CD4-positive, alpha-beta T cell treated with Interleukin-17A for 4 hours (primary cell): ENCODE data around the gene GCLM.
"Not testable (repeated sequence)": the region's sequence is repeated elsewhere in the genome, so short reads cannot be mapped to it uniquely, and the experiment has no call there.

Experiments used
- DNase-seq: peaks from one replicate; pipeline ENCODE4 v3.0.0-alpha.2; 2020; ENCODE audit warnings: mixed read lengths

Gene GCLM

DNA sequence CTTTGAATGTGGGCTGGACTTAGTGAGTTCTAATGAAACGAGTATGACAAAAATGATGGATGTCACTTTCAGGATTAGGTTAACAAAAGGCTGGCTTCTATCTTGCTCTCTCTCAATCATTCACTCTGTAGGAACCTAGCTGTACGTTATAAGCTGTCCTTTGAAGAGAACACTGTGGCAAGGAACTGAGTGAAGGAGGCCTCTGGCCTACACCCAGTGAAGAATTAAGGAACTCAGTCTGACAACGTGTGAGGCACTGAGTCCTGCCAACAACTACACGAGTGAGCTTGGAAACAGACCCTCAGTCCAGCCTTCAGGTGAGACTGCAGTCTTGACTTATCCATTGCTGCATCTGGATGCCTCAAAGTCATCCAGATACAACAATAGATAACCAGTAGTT, 27.0 kb downstream of the GCLM start:
- DNase-seq, result no peak

DNA sequence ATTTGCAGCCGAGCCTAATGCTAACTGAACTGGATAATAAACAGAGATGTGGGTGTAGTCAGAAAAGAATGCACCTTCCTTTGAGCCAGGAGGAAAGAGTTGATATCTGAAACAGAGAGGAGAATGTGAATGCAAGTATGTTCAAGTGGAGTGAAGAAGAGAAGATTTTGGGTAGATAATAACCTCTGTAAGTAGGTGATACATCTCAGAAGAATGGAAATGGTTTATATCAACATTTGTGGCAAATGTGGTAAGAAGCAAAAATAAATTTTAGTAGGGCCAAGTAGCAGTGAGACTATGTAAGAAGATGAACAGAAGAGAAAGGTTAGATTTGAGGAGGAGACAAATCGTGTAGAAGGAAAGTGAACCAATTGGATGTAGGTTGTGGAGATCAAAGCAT, 28.5 kb downstream of the GCLM start:
- no peak for DNase-seq

DNA sequence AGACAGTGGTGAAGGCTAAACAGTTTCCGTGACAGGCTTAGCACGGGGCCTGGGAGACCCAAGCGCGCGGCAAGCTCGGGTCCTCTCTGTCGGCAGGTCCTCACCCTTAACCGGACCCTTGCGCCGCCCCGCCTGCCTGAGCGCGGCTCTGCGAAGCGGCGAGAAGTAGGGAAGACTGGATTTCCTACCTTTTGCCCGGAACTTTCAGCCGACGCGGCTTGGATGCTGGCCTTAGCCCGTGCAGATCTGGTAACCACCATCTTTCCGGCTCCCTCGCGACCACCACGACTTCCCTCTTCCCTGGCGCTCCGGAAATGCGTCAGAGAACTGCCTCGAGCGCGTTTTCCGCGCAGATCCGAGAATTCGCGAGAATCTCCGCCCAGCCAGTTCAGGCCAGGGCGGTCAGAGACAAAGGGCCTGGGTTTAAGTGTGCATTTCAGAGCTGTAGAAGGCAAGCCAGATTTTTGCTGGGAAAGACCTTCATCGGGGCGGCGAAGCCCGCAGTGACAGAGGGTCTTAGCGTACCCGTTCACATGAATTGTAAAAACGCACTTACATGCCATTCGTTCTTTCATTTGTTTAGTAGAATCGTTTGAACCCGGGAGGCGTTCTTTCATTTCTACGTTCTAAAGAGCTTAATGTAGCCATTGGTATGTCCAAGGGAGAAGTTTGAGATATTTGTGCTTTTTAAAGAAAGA, 30.2 kb downstream of the GCLM start, which contains the start of gene DNTTIP2:
DNTTIP2 (minus strand) TSS at position 318 of the 698 bp plus-strand sequence; CDS start at position 260, 58 bp downstream.
- DNase-seq, result peak; percentile 87

DNA sequence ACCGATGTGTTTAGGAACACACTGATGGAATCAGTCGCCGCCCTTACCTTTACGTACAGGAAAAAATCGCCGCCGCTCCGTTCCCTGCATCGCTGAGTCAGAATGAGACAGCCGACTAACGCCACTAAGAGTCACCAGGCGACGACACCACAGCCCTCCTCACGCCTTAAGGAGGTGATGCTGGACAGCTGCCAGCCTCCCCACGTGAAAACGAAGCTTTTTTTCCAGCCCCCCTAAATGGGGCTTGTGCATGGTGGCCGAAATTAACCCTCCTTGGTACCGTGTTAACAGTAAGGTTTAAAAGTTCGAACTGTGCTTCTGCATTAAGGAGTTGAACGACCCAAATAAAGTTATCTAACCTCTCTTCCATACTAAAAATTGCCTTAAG, 30.7 kb downstream of the GCLM start:
- DNase-seq, result peak; percentile 69

DNA sequence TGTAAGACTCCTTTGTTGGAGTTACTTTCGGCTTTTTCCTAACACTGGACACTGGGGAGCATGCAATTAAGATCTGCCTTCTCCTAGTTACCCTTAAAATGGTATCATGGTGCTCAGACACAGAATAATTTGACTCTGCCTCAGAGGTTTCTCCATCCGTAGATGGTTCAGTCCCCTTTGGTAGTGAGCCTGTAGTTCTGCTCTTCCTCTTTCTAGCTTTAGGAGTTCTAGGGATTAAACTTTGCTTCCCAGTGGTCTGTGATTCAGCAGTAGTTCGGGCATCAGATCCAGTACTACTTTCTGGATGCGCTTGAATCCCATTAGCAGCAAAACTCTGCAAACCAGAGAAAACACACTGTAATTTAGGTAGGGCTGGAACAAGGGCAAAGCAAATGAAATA, 31.7 kb downstream of the GCLM start:
- no peak for DNase-seq

DNA sequence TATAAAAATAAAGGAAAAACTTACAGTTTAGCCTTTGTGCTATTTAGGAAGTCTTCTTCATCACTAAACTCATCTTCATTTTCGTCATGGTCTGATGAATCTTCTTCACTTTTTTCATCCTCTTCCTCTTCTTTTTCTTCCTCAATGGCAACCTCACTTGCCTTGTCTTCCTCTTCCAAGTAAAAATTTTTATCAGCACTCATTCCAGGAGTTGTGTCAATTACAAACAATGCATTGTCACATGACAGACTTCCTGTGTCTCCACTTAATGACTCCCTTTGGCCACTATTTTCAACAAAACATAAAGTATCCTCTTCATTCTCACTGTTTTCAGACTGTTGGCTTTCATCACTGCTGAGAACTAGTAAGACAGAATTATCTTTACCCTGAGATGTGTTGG, 33.0 kb downstream of the GCLM start:
- no peak for DNase-seq

DNA sequence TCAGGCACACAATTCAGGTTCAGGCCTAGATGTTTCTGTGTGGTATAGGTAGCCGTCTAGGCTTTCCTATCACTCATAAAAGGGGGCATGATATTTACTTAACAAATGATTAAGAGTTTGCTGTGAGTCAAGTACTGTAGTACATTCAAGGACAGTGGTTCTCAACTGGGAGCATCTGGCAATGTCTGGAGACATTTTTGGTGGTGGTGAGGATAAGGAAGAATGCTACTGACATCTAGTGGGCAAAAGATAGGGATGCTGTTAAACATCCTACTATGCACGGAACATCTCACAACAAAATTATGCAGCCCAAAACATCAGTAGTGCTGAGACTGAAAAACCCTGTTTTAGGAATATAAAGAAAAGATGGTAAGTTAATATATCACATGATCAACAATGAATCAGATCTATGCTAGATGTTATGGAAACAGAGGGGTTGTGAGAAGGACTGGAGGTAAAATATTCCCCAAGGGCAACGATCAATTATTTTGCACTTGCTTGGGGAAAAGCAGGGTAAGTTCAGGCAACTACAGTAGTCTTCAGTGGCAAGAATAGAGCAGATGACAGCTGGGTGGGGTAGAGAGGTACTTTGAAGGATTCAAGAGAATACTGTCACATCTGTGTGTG, 35.1 kb downstream of the GCLM start:
- peak; percentile 20 for DNase-seq

DNA sequence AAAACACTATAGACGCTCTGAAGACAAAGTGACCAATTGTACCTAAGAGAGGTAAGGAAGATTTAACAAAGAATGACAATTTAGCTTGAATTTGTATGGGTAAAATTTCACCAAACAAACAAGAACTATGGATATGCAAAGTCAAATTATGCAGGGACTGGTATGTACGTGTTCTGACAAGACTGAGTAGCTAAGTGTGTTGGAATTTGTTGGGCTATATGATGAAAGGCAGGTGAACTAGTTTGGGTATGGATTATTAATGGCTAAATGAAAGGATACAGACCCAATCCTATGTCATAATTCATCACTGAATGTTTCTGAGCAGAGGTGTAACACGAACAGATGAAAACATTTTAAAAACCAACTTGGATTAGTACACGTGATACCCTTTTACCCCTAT, 37.9 kb downstream of the GCLM start:
- no peak for DNase-seq

DNA sequence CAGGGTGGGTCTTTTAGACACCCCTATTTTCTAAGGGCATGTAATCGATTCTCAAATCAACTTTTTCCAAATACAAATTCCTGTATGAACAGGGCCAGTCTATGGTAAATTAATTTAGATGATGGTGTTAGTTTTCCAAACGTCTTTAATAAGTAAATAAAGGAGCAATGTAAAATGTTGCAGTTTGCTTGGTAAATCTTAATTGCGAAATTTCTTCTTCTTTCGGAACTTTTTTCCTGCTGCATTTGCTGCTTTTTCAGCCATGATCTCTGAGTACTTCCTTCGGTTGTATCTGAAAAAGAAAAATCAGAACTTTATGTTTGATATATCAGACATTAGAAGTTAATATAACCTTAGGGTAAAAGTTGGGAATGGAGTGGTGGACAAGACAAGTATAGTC, 39.6 kb downstream of the GCLM start:
- DNase-seq, result no peak

DNA sequence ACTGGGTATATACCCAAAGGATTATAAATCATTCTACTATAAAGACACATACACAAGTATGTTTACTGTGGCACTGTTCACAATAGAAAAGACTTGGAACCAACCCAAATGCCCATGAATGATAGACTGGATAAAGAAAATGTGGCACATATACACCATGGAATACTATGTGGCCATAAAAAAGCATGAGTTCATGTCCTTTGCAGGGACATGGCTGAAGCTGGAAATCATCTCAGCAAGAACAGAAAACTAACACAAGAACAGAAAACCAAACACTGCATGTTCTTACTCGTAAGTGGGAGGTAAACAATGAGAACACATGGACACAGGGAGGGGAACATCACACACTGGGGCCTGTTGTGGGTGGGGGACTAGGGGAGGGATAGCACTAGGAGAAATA, 40.7 kb downstream of the GCLM start:
- DNase-seq, result not testable (repeated sequence)

DNA sequence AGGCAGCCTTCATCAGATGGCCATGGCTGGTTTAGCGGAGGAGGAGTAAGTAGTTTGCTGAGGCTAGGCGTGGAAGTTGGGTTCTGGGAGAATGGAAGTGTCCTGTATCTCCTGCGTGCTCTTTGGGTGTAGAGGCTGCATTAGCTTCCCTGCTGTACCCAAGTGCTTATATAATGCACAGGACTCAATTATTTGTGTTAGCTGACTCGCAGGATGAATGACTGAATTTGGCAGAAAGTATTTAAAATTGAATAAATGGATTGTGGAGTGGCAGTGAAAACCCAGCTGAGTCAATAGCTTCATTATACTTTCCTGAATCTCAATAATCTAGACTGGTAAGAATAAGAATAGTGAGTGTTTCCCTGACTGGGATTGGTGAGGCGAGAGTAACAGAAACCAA, 44.0 kb downstream of the GCLM start:
- DNase-seq, result no peak

DNA sequence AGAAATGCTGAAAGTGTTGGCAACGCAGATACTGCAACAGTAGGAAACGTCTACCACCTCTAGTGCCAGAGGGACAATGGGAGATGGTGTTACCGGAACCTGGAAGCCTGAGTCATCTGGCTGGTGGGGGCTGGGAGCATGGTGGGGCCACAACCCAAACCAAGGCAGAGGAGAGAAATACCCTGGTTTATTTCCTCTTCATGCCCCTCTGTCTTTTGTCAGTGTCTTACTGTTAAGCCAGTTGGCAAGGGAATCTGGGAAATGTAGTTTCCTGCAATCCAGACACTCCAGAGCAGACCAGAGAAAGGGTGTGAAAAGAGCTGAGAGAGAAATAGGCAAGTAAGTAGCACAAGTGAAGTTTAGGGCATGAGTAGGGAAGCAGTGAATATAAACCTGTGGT, 45.1 kb downstream of the GCLM start:
- no peak for DNase-seq

DNA sequence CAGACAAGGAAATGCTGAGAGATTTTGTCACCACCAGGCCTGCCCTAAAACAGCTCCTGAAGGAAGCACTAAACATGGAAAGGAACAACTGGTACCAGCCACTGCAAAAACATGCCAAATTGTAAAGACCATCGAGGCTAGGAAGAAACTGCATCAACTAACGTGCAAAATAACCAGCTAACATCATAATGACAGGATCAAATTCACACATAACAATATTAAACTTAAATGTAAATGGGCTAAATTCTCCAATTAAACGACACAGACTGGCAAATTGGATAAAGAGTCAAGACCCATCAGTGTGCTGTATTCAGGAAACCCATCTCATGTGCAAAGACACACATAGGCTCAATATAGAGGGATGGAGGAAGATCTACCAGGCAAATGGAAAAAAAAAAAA, 51.6 kb downstream of the GCLM start:
- DNase-seq, result not testable (repeated sequence)

DNA sequence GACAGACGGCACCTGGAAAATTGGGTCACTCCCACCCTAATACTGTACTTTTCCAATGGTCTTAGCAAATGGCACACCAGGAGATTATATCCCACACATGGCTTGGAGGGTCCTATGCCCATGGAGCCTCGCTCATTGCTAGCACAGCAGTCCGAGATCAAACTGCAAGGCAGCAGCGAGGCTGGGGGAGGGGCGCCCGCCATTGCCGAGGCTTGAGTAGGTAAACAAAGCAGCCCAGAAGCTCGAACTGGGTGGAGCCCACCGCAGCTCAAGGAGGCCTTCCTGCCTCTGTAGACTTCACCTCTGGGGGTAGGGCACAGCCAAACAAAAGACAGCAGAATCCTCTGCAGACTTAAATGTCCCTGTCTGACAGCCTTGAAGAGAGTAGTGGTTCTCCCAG, 53.2 kb downstream of the GCLM start:
- DNase-seq, result not testable (repeated sequence)

DNA sequence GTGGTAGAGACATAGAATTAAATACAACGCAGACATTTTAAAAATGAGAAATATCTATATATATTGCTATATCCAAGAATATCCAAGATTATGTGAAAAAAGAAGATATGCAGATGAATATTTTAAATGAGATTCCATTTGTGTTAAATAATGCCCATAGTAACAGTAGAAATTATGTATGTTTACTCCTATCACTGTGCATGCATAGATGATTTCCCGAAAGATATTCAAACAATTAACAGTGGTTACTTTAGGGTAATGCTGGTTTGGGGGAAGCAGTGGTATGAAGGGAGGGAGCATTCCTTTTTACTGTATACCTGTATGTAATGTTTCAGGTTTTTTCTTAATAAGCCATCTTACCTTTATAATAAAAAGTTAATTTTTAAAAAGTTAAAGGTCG, 55.3 kb downstream of the GCLM start:
- no peak for DNase-seq

DNA sequence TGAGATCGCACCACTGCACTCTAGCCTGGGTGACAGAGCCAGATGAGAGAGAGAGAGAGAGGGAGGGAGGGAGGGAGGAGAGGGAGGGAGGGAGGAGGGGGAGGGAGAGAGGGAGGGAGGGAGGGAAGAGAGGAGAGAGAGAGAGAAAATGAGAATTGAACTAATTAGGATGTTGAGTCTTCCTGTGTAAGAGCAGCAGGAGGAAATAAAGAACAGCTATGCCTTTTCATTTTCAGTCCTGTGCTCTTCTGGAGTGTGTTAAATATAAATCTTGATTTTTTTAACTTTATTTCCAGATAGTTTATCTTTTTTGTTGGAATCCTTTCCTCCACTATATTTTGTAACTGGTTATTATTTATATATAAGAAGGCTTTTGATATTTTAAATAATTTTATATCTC, 57.4 kb downstream of the GCLM start:
- DNase-seq, result no peak

DNA sequence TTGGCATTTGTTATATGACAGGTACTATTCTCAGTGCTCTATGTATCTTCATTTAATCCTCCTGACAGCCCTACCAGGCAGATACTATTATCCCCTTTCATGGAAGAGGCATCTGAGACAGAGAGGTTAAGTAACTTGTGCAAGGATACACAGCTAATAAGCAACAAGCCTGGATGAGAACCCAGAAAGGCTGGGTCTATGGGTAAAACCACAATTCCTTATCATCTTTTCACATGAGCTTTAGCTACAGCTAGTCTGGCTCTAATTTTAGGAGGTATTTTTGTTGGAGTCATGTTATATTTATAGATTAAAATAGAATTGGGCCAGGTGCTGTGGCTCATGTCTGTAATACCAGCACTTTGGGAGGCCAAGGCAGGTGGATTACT, 57.9 kb downstream of the GCLM start:
- DNase-seq, result no peak

DNA sequence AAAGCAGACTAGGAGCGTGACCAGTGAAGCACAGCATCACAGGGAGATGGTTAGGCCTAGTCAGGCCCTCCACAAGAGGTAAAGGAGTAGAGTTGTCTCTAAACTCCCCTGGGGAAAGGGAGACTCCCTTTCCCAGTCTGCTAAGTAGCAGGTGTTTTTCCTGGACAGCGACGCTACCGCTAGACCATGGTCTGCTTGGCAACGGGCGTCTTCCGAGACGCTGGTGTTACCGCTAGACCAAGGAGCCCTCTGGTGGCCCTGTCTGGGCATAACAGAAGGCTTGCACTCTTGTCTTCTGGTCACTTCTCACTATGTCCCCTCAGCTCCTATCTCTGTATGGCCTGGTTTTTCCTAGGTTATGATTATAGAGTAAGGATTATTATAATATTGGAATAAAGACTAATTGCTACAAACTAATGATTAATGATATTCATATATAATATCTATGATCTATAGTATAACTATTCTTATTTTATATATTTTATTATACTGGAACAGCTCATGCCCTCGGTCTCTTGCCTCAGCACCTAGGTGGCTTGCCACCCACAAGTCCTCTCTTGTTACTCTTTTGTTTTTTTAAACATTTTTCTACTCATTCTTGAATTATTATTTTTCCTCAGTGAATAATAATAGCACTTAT, 58.4 kb downstream of the GCLM start:
- peak; percentile 27 for DNase-seq

DNA sequence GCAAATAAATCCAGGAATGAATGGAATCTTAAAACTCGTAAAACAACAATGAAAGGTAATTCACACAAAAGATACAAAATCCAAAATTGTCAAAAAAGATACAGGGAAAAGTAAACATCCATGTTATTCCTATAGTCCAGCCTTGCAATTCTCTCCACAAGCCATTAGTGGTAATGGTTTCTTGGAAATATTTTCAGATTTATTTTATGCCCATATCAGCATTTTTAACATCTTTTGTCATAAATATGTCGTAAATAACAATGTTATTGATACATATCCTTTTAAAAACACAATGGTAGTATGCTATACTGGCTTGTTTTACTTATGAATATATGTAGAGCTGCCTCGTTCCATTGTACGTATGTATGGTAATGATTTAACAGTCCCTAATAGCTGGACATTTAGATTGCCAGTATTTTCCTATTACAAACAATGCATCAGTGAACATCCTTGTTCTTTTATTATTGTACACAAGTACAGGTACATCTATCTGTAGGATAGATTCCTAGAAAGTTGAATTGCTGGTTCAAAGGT, 60.8 kb downstream of the GCLM start:
- no peak for DNase-seq

DNA sequence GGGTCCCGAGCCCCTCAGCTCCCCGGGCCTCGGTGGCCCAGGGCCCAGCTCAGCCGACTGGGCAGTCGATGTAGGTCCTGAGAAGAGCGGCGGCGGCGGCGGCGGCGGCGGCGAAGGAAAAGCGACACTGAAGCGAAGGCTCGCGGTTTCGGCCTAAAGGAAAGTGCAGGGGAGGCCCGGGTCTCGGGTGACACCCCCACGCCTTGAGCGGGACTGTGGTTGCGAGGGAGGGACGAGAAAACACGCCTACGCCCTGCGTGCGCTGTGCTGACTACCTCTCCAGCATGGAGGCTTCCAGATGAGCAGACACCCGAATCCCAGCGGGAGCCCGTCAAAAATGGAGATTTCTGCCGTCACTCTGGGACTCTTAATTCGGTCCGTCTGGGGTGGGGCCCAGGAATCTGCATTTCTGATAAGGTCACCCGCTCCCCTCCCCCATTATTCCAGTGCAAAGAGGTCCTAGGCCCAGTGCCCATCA, 61.4 kb downstream of the GCLM start:
- DNase-seq, result peak; percentile 83

DNA sequence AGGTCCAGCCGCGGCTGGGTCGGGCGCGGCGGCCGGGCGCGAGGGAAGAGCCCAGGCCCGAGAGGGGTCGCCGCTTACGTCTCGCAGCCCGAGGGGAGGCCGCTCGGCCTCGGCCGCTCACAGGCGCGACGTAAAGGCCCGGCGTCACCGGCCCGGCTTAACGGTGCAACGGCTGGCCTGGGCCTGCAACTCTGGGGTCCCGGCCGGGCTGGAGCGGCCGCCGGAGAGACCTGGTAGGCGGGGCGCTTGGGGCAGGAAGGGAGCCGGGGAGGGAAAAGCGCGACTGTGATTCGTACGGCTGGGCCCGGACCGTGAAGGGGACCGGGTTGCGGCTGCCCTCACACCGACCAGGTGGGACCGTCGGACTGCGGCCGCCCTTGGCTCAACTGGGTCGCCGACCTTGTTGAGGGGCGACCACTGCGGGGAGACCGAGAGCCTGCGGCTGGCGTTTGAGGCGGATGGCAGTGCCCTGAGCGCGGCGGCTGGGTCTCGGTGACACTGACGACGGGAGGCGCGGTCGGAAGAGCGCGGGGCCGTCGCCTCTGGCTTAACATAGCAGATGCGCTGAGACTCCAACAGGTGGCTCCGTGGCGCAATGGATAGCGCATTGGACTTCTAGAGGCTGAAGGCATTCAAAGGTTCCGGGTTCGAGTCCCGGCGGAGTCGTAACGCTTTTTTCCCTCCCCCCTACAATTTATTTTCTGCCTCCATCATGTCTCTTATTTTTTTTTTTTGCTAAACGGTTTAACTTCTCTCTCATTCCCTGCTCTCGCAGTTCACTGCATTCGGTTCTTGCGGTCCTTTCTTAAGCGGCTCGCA, 62.0 kb downstream of the GCLM start:
- peak; percentile 91 for DNase-seq

DNA sequence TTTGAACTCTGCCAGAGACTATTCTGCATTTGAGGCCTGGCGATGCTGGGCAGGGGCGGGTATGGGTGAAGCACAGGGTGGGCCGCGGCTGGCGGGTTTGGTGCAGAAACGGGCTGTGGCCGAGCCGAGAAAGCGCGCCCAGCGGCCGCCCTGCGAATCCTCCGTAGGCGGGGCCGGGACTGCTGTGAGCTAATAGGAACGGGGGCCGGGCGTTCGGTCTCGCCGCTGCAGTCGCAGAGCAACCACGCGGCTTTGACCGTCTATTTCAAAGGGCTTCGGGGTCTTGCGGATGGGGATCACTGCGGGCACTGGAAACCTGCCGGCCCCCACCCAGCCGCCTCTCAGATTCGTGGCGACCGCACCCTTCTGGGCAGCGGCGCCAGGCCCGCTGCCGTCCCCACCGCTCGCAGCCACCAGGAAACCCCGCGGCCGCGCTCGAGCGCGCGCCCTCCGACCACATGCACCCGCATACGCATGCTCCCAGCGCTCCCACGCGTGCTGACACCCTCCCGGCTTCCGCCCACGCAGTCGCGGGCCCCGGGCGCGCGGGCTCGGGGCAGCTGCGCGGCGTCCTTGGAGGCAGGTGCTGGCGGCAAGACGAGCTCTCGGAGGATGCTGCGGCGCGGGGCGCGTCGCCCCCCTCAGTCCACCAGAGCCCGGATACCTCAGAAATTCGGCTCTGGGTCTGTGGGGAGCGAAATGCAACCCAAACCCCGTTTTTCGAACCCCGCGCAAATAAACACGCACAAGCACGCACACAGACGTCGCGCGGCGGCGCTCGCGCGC, 62.8 kb downstream of the GCLM start:
- peak; percentile 90 for DNase-seq
